Measurements from ENCODE around the gene DCUN1D2. TPM values are rescaled to one million over a fixed set of nuclear protein-coding genes. Genes with fewer than 3 reads are reported as not detected.

DCUN1D2 gene
- total RNA-seq, 2 experiments from 2014 or later, result 9.2 to 16.5 TPM

DNA sequence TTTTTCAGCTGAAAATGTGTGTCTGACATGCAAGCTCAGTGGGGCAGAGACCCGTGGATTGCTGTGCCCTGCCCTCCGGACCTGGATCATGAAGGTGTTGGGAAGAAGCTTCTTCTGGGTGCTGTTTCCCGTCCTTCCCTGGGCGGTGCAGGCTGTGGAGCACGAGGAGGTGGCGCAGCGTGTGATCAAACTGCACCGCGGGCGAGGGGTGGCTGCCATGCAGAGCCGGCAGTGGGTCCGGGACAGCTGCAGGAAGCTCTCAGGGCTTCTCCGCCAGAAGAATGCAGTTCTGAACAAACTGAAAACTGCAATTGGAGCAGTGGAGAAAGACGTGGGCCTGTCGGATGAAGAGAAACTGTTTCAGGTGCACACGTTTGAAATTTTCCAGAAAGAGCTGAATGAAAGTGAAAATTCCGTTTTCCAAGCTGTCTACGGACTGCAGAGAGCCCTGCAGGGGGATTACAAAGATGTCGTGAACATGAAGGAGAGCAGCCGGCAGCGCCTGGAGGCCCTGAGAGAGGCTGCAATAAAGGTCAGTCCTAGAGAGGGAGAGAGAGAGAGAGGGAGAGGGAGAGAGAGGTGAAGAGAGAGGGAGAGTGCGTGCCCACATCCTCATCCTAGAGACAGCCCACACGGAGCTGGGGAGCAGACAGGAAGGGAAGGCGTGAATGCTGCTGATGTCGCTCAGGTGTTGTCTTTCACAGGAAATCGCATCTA lies 5.1 kb upstream of the DCUN1D2 start:
- Histone ChIP-seq H3K9me3 (ENCODE audit: low read length) (no peaks in the 10 kb centered on the region), H3K9me2 (ENCODE audit: insufficient read depth, low read length) (no peaks in the 10 kb centered on the region), H2AFZ (ENCODE audit: low read length) (no peak overlapping the region), H3K79me2 (ENCODE audit: insufficient read depth, low read depth, low read length) (no peaks in the 10 kb centered on the region), H4K20me1 (ENCODE audit: insufficient read depth, low read length) (no peaks in the 10 kb centered on the region), H3K4me2 (ENCODE audit: low read length) (no peak overlapping the region), H3K4me3 (ENCODE audit: low read depth, low read length, poor library complexity, severe bottlenecking) (no peak overlapping the region), H3K27ac (ENCODE audit: low read depth, low read length, poor library complexity, severe bottlenecking) (no peak overlapping the region), H3K36me3 (ENCODE audit: insufficient read depth, low read length) (peaks cover 41% of the 10 kb centered on the region), H3K4me1 (ENCODE audit: insufficient read depth, low read length, poor library complexity, severe bottlenecking) (peaks cover 16% of the 10 kb centered on the region)
- no peak for DNase-seq (ENCODE audit: low spot score)
- intact Hi-C loops (cut with micrococcal nuclease; ENCODE audit: unreplicated experiment), result no loop called here
- TF ChIP-seq, protein P1, sequence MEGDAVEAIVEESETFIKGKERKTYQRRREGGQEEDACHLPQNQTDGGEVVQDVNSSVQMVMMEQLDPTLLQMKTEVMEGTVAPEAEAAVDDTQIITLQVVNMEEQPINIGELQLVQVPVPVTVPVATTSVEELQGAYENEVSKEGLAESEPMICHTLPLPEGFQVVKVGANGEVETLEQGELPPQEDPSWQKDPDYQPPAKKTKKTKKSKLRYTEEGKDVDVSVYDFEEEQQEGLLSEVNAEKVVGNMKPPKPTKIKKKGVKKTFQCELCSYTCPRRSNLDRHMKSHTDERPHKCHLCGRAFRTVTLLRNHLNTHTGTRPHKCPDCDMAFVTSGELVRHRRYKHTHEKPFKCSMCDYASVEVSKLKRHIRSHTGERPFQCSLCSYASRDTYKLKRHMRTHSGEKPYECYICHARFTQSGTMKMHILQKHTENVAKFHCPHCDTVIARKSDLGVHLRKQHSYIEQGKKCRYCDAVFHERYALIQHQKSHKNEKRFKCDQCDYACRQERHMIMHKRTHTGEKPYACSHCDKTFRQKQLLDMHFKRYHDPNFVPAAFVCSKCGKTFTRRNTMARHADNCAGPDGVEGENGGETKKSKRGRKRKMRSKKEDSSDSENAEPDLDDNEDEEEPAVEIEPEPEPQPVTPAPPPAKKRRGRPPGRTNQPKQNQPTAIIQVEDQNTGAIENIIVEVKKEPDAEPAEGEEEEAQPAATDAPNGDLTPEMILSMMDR (conservative IDR thresholded peaks at IDR 0.05; ENCODE audit: low read length), result no peak
- TF ChIP-seq EZH2phosphoT487 (IDR thresholded peaks at IDR 0.05; ENCODE audit: borderline replicate concordance, low read depth, low read length), result no peak
- POLR2A ChIA-PET, result no interaction called here
- BruUV-seq (replicated peaks), result no TSS peak
- CTCF ChIA-PET (ENCODE audit: unreplicated experiment), result no interaction called here

DNA sequence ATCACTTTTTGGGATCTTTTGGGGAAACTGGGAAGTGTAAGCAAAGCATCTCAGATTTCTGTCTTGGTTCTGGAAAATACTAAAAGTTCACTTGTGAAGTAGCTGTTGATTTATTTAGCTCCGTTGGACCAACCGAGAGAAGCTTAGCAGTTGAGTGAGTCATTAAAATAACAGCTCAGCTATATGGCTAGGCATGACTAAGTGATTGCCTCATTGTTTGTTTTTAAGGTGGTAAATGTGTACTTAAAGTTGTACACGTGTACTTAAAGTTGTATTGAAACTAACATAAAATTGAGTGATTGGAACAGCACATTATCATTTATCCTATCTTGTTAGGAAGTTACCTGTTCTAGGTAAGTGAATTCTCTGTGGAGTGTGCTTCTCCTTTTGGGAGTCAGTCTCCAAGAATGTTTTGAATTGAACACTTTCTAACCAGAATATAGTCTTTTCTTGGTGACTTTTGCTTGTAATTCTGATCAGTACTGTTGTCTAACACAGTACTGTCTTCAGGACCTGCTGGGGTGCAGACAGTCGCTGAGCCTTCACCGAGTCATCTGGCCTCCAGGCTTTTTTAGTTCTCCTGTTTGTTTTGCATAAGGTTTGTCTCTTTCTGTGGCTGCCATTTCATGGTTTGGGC lies 2.9 kb upstream of the DCUN1D2 start:
- Histone ChIP-seq H3K36me3 (ENCODE audit: insufficient read depth, low read length) (peaks cover 31% of the 10 kb centered on the region), H4K20me1 (ENCODE audit: insufficient read depth, low read length) (peaks cover 14% of the 10 kb centered on the region; the same call in 1 of the 2 replicates), H2AFZ (ENCODE audit: low read length) (no peak overlapping the region), H3K4me2 (ENCODE audit: low read length) (peak overlapping the region; percentile 63), H3K9me2 (ENCODE audit: insufficient read depth, low read length) (no peaks in the 10 kb centered on the region), H3K9me3 (ENCODE audit: low read length) (no peaks in the 10 kb centered on the region), H3K4me1 (ENCODE audit: insufficient read depth, low read length, poor library complexity, severe bottlenecking) (peaks cover 29% of the 10 kb centered on the region), H3K4me3 (ENCODE audit: low read depth, low read length, poor library complexity, severe bottlenecking) (no peak overlapping the region), H3K79me2 (ENCODE audit: insufficient read depth, low read depth, low read length) (peaks cover 14% of the 10 kb centered on the region), H3K27ac (ENCODE audit: low read depth, low read length, poor library complexity, severe bottlenecking) (no peak overlapping the region)
- no peak for TF ChIP-seq EZH2phosphoT487 (IDR thresholded peaks at IDR 0.05; ENCODE audit: borderline replicate concordance, low read depth, low read length)
- TF ChIP-seq, protein P1 (conservative IDR thresholded peaks at IDR 0.05; ENCODE audit: low read length), result no peak
- no TSS peak for BruUV-seq (replicated peaks)
- CTCF ChIA-PET (ENCODE audit: unreplicated experiment), result no interaction called here
- DNase-seq (ENCODE audit: low spot score), result no peak
- POLR2A ChIA-PET, result interaction anchor here (0.6 to 1.2 kb wide), 4 partner anchors 12 to 30 kb away, joined by 3 to 4 read pairs (median 4); no protein-coding TSS in a partner anchor
- intact Hi-C loops (cut with micrococcal nuclease; ENCODE audit: unreplicated experiment), result no loop called here

DNA sequence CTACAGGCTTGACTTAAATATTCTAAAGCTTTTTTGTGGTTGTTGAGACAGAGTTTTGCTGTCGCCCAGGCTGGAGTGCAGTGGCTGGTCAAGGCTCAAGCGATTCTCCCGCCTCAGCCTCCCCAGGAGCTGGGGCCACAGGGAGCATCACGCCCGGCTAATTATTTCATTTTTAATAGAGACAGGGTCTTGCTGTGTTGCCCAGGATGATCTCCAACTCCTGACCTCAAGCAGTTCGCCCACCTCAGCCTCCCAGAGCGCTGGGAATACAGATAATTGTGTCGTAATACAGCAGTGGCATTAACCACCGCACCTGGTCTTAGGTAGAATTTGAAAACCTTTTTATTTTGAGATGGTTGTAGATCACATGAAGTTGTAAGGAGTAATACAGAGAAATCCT lies 1.5 kb upstream of the DCUN1D2 start:
- no peaks in the 10 kb centered on the region for H3K9me3 ChIP-seq (ENCODE audit: low read length)
- no TSS peak for BruUV-seq (replicated peaks)
- no peaks in the 10 kb centered on the region for H3K9me2 ChIP-seq (ENCODE audit: insufficient read depth, low read length)
- ChIA-PET CTCF (ENCODE audit: unreplicated experiment) (no interaction called here), POLR2A (no interaction called here)
- peaks cover 29% of the 10 kb centered on the region; the same call in 1 of the 2 replicates for H4K20me1 ChIP-seq (ENCODE audit: insufficient read depth, low read length)
- H3K36me3 ChIP-seq (ENCODE audit: insufficient read depth, low read length), result peaks cover 18% of the 10 kb centered on the region
- peak overlapping the region; percentile 100 for H3K4me2 ChIP-seq (ENCODE audit: low read length)
- no peak overlapping the region for H2AFZ ChIP-seq (ENCODE audit: low read length)
- H3K27ac ChIP-seq (ENCODE audit: low read depth, low read length, poor library complexity, severe bottlenecking), result no peak overlapping the region
- TF ChIP-seq, protein P1 (conservative IDR thresholded peaks at IDR 0.05; ENCODE audit: low read length), result no peak
- TF ChIP-seq EZH2phosphoT487 (IDR thresholded peaks at IDR 0.05; ENCODE audit: borderline replicate concordance, low read depth, low read length), result no peak
- peaks cover 37% of the 10 kb centered on the region for H3K4me1 ChIP-seq (ENCODE audit: insufficient read depth, low read length, poor library complexity, severe bottlenecking)
- H3K79me2 ChIP-seq (ENCODE audit: insufficient read depth, low read depth, low read length), result peaks cover 26% of the 10 kb centered on the region
- intact Hi-C loops (cut with micrococcal nuclease; ENCODE audit: unreplicated experiment), result no loop called here
- peak overlapping the region; percentile 82 for H3K4me3 ChIP-seq (ENCODE audit: low read depth, low read length, poor library complexity, severe bottlenecking)
- no peak for DNase-seq (ENCODE audit: low spot score)
